ENCODE data around the gene HCRTR2. TPM values are rescaled to one million over a fixed set of nuclear protein-coding genes. Genes with fewer than 3 reads are reported as not detected.
"Not testable (repeated sequence)": the region's sequence is repeated elsewhere in the genome, so short reads cannot be mapped to it uniquely, and the experiment has no call there.

Gene HCRTR2
- total RNA-seq, 2 donors from 2014 or later, result not detected

DNA sequence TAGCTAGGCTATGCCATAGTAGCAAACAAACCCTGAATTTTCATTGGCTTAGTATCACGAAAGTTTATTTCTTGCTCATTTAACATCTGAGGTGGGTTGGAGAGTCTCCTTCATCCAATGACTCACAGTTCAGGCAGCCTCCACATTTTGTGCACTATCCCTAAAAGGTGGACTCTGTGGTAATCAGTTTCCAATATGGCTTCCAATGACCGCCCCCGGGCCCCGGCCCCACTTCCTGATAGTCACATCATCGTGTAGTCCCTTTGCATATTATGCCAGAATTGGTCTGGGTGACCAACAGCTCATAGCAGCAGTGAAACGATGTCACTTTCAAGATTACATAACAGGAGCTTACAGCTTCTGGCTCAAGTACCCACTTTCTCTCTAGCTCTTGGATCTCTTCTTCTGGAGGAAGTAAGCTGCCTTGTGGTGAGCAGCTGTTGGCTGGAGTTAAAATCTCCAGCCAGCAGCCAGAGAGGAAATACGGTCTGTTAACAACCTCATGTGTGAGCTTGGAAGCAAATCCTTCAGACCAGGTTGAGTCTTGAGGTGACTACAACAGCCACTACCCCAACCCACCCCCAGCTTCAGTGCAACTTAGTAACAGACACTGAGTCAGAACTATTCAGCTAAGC, 7.8 kb downstream of the HCRTR2 start:
- H3K4me3 Mint-ChIP-seq, result no peak overlapping the region
- no peaks in the 10 kb centered on the region for H3K27me3 Mint-ChIP-seq
- no peak for ATAC-seq

DNA sequence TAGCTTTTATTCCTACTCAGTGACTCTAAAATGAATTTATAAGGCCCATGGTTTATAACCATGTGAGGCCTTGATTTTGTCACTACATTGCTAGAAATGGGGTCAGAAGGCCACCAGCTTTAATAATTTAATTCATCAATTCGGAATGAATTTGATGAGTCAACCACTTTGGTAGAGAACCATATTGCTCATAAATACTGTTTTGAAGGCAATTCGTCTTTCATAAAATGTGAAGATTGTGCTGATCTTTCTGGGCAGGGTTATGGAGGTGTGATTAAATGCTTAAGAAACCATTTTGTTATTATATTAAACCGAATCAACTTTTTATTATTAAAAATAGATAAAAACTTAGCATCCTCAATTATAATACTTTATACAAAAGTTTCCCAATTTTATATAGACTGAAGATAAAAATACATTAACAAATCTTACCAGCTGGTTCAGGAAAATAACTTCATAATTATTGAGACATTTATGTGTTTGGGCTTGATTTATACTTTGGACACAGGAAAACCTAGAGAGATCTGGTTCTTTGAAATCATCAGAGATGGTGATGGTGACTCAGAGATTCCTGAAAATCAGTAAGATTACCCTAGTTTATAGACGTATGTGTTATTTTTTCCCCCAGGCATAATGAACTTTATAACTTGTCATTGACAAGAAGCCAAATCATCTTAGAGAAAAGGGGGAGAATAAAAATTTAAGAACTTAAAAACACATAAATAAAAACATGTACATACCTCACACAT, 10.6 kb downstream of the HCRTR2 start:
- DNase-seq (ENCODE audit: low spot score) (no peak), ATAC-seq (no peak)
- Mint-ChIP-seq H3K27me3 (no peaks in the 10 kb centered on the region), H3K4me1 (ENCODE audit: low read depth in 2 of 2) (no peaks in the 10 kb centered on the region), H3K4me3 (no peak overlapping the region), H3K36me3 (no peaks in the 10 kb centered on the region), H3K27ac (no peak overlapping the region), H3K9me3 (peaks cover 6% of the 10 kb centered on the region)

More for the DNA sequence above, 7.8 kb downstream of the HCRTR2 start:
- peaks cover 5% of the 10 kb centered on the region for H3K9me3 Mint-ChIP-seq
- no peaks in the 10 kb centered on the region for H3K4me1 Mint-ChIP-seq (ENCODE audit: low read depth in 2 of 2)
- no peak for DNase-seq (ENCODE audit: low spot score)
- no peaks in the 10 kb centered on the region for H3K36me3 Mint-ChIP-seq
- no peak overlapping the region for H3K27ac Mint-ChIP-seq

DNA sequence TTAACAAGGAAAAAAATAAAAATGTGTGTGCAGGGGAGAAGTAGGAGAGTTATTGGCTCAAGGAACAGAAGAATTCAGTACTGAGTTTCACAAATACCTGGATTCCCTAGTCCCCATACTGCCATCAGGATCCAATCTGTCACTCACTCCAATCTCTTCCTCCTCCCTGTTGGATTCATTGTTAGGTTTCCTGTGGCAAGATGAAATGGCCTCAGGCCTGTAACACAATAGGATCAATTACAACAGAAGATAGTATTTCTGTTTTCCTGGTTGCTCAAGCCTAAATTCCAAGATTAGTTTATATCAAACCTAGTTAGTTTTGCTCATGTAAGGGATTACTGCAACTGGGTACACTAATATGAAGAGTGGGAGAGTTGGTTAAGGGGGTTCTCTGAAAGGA, 24.4 kb downstream of the HCRTR2 start:
- Mint-ChIP-seq H3K27ac (no peak overlapping the region), H3K9me3 (no peaks in the 10 kb centered on the region), H3K36me3 (no peaks in the 10 kb centered on the region), H3K4me3 (no peak overlapping the region), H3K4me1 (ENCODE audit: low read depth in 2 of 2) (no peaks in the 10 kb centered on the region), H3K27me3 (no peaks in the 10 kb centered on the region)
- DNase-seq (ENCODE audit: low spot score) (no peak), ATAC-seq (no peak)

DNA sequence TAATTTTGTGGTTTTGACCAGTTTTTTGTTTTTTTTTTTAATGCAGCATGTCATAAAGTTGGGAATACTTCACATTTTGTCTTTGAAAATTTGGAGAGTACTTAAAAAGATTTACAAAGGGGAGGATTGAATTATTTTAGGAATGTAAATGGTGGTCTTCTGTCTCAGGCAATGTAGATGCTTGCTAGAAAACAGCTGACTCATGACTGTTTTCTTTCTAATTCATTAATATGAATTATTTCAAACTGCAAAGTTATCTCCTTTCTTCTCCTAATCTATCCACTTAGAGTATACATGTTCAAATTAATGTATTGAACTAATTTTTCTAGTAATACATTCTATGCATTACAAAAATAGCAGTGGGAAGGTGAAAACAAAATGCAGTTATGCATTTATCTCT, 24.9 kb downstream of the HCRTR2 start:
- ATAC-seq (no peak), DNase-seq (ENCODE audit: low spot score) (no peak)
- H3K9me3 Mint-ChIP-seq, result no peaks in the 10 kb centered on the region
- no peaks in the 10 kb centered on the region for H3K27me3 Mint-ChIP-seq
- H3K4me3 Mint-ChIP-seq, result no peak overlapping the region
- H3K36me3 Mint-ChIP-seq, result no peaks in the 10 kb centered on the region
- H3K4me1 Mint-ChIP-seq (ENCODE audit: low read depth in 2 of 2), result no peaks in the 10 kb centered on the region
- no peak overlapping the region for H3K27ac Mint-ChIP-seq

- Mint-ChIP-seq H3K27me3 (no peaks in the 10 kb centered on the region), H3K4me1 (ENCODE audit: low read depth in 2 of 2) (no peaks in the 10 kb centered on the region), H3K9me3 (peaks cover 11% of the 10 kb centered on the region), H3K27ac (no peak overlapping the region), H3K36me3 (no peaks in the 10 kb centered on the region), H3K4me3 (no peak overlapping the region)
- ATAC-seq, result no peak
- DNase-seq (ENCODE audit: low spot score), result no peak
Observed at GRCh38 chr6:55208478-55209458, 34.5 kb downstream of the HCRTR2 start.

DNA sequence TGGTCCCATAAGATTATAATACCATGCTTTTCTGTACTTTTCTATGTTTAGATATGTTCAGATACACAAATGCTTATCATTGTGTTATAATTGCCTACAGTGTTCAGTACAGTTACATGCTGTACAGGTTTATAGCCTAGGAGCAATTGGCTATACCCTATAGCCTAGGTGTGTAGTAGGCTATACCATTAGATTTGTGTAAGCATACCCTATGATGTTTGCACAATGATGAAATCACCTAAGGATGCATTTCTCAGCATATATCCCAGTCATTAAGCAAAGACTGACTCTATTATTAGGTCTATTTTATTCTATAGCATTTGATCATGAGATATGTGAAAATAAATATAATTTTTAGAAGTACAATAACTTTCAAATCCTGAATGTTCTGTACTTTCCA, 36.6 kb downstream of the HCRTR2 start:
- peaks cover 7% of the 10 kb centered on the region for H3K9me3 Mint-ChIP-seq

DNA sequence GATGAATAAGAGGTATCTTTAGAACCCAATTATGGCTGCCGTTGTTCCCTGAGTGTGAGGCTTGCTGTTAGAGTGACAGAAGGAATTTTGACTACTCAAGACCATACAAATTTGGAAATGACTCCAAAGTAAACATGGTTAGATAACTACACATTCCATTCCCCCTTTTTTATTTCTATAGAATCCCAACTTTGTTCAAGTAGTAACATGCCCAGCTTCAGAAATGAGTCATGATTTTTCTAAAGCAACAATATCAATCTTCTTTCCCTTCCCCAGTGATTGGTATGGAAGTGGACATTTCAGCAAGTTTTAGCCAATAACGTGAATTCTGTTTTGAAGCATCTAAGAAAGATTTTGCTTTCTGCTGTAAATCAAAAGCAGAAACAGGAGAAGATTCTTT, 37.8 kb downstream of the HCRTR2 start:
- ATAC-seq (no peak), DNase-seq (ENCODE audit: low spot score) (no peak)
- H3K27ac Mint-ChIP-seq, result no peak overlapping the region
- H3K4me1 Mint-ChIP-seq (ENCODE audit: low read depth in 2 of 2), result no peaks in the 10 kb centered on the region
- no peaks in the 10 kb centered on the region for H3K36me3 Mint-ChIP-seq
- no peaks in the 10 kb centered on the region for H3K27me3 Mint-ChIP-seq
- H3K9me3 Mint-ChIP-seq, result peaks cover 9% of the 10 kb centered on the region
- no peak overlapping the region for H3K4me3 Mint-ChIP-seq

More for the DNA sequence above, 36.6 kb downstream of the HCRTR2 start:
- ATAC-seq (no peak), DNase-seq (ENCODE audit: low spot score) (no peak)
- no peaks in the 10 kb centered on the region for H3K27me3 Mint-ChIP-seq
- H3K4me1 Mint-ChIP-seq (ENCODE audit: low read depth in 2 of 2), result no peaks in the 10 kb centered on the region
- H3K4me3 Mint-ChIP-seq, result no peak overlapping the region
- no peak overlapping the region for H3K27ac Mint-ChIP-seq
- H3K36me3 Mint-ChIP-seq, result no peaks in the 10 kb centered on the region

GRCh38 chr6:55220961-55221360, 46.6 kb downstream of the HCRTR2 start:
- DNase-seq (ENCODE audit: low spot score) (no peak), ATAC-seq (no peak)
- H3K4me3 Mint-ChIP-seq, result no peak overlapping the region
- H3K4me1 Mint-ChIP-seq (ENCODE audit: low read depth in 2 of 2), result no peaks in the 10 kb centered on the region
- peaks cover 5% of the 10 kb centered on the region for H3K9me3 Mint-ChIP-seq
- no peaks in the 10 kb centered on the region for H3K27me3 Mint-ChIP-seq
- H3K36me3 Mint-ChIP-seq, result no peaks in the 10 kb centered on the region
- no peak overlapping the region for H3K27ac Mint-ChIP-seq

DNA sequence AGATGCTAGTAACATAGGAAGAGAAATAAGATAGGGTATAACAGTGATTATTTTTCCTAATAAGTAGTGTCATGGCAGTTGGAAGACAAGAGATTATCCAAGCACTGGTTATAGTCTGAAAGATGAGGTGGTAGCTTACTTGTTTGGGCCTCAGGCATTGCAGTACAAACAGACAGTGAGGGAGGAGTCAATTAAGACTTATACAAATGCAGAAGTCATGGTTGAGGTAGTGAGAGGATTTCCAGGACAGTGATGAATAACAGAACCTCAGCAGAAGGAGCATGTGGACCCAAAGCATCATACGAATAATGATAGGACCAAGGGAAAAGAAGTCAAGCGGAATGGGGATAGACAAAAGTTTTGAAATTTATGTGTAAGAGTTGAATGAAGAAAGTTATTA, 53.5 kb downstream of the HCRTR2 start:
- H3K9me3 Mint-ChIP-seq, result peaks cover 6% of the 10 kb centered on the region
- H3K36me3 Mint-ChIP-seq, result no peaks in the 10 kb centered on the region
- ATAC-seq (no peak), DNase-seq (ENCODE audit: low spot score) (no peak)
- H3K4me1 Mint-ChIP-seq (ENCODE audit: low read depth in 2 of 2), result no peaks in the 10 kb centered on the region
- no peak overlapping the region for H3K27ac Mint-ChIP-seq
- no peak overlapping the region for H3K4me3 Mint-ChIP-seq
- no peaks in the 10 kb centered on the region for H3K27me3 Mint-ChIP-seq

DNA sequence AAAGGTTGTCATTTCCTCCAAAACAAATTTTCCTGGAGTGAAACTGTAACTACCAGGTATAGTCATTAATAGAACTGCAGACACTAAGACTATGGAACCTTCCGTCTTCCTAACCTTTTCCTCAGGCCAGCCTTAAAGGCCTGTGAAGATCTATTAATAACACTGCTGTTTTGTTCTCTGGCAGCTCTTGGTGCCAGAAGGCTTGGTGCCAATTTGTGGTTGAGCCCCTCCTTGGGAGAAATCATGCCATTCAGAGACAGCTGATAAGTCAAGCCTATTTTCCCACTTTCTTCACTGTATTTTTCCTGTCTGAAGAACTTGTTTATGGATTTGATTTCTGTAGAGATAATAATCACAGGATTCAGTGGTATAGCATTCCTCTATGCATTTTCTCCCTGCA, 64.8 kb downstream of the HCRTR2 start:
- Mint-ChIP-seq H3K9me3 (no peaks in the 10 kb centered on the region), H3K4me3 (no peak overlapping the region), H3K4me1 (ENCODE audit: low read depth in 2 of 2) (no peaks in the 10 kb centered on the region), H3K36me3 (no peaks in the 10 kb centered on the region), H3K27ac (no peak overlapping the region), H3K27me3 (no peaks in the 10 kb centered on the region)
- no peak for ATAC-seq
- DNase-seq (ENCODE audit: low spot score), result no peak

DNA sequence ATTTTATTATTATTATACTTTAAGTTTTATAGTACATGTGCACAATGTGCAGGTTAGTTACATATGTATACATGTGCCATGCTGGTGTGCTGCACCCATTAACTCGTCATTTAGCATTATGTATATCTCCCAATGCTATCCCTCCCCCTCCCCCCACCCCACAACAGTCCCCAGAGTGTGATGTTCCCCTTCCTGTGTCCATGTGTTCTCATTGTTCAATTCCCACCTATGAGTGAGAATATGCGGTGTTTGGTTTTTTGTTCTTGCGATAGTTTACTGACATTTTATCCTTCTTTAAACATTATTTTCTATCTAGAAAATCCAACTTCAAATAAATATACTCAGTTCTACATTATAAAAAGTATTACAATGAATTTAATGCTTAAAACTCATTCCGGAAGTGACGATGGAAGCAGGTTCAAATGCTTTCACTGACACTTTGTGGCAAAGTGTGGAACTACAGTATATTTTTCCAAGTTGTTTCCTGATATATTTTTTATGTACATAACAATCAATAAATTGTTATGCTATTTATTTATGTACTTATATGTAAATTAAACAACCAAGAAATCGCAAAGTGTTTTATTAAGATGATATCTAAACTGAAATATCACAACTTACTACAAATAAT, 66.8 kb downstream of the HCRTR2 start:
- not testable (repeated sequence) for H3K27me3 Mint-ChIP-seq; DNase-seq (ENCODE audit: low spot score); H3K4me1 Mint-ChIP-seq (ENCODE audit: low read depth in 2 of 2); ATAC-seq; H3K27ac Mint-ChIP-seq; H3K4me3 Mint-ChIP-seq; H3K9me3 Mint-ChIP-seq; H3K36me3 Mint-ChIP-seq

DNA sequence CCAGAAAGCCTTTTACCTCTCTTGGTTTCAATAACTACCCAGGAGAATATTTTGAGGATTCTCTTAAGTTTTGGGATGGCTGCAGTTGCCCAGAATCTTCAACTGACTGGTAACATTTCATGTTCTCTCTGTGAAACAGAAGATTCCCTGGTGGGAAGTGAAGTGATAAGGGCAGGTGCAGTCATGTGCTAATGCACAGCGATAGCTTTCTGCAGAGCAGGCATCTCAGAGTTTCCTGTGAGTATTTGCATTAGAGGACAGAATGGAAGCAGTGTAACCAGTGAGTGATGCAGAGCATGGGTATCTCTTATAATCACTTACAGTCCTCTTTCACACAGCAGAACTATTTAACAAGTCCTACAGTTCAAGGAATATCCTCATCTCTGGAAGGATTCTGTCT, 76.1 kb downstream of the HCRTR2 start:
- Mint-ChIP-seq H3K36me3 (no peaks in the 10 kb centered on the region), H3K4me1 (ENCODE audit: low read depth in 2 of 2) (no peaks in the 10 kb centered on the region), H3K4me3 (no peak overlapping the region), H3K9me3 (no peaks in the 10 kb centered on the region), H3K27me3 (no peaks in the 10 kb centered on the region), H3K27ac (no peak overlapping the region)
- ATAC-seq (no peak), DNase-seq (ENCODE audit: low spot score) (no peak)

GRCh38 chr6:55255113-55255512, 80.8 kb downstream of the HCRTR2 start:
- Mint-ChIP-seq H3K27me3 (no peaks in the 10 kb centered on the region), H3K4me3 (no peak overlapping the region), H3K9me3 (no peaks in the 10 kb centered on the region), H3K4me1 (ENCODE audit: low read depth in 2 of 2) (no peaks in the 10 kb centered on the region), H3K36me3 (no peaks in the 10 kb centered on the region), H3K27ac (no peak overlapping the region)
- ATAC-seq, result no peak
- no peak for DNase-seq (ENCODE audit: low spot score)

Measured in natural killer cell treated with Interleukin-12 subunit alpha and Interleukin-12 subunit beta and Interleukin-15 and Interleukin-18, amount 100 ng/mL, for 72 hours (primary cell).